IMR-90 (cell line): ENCODE measurements around the gene KDSR. TPM values are rescaled to one million over a fixed set of nuclear protein-coding genes. Genes with fewer than 3 reads are reported as not detected.

Experiments used
- ATAC-seq: fragments of 200-7000 bp; cut with Tn5 transposase; 2 replicates; pipeline ENCODE4 v1.9.1; 2020; ENCODE audit warnings: low read depth, mild to moderate bottlenecking, moderate library complexity
- BruUV-seq: library from RNA; stranded (reverse); fragments of 400-500 nt; replicated peaks from 2 replicates; lab custom pipeline; 2021; lab: Mats Ljungman, UMichigan
- CTCF ChIA-PET: fragments of 300-600 bp; formaldehyde crosslinking; extraction: SDS; loops from one replicate; lab custom pipeline; 2021; ENCODE audit warnings: antibody characterized with exemption; lab: Yijun Ruan, JAX
- POLR2A ChIA-PET: fragments of 300-600 bp; sonication (Branson Sonifier 250); formaldehyde crosslinking; loops from one replicate; lab custom pipeline; 2022; ENCODE audit warnings: antibody characterized with exemption; ENCODE audit not compliant: unreplicated experiment; lab: Charles Lee
- DNase-seq: peaks from one replicate; pipeline ENCODE4 v3.0.0; 2013
- H2AFZ ChIP-seq: replicated peaks from 2 replicates; pipeline ENCODE3; 2013; ENCODE audit warnings: low read length, mild to moderate bottlenecking; ENCODE audit not compliant: poor library complexity
- H2AK5ac ChIP-seq: 2 replicates; pipeline ENCODE4 v1.6.1; 2013; ENCODE audit warnings: low read depth, low read length, inconsistent platforms
- H2AK9ac ChIP-seq: replicated peaks from 2 replicates; pipeline ENCODE3; 2013; ENCODE audit warnings: mild to moderate bottlenecking, low read depth, low read length, moderate library complexity; ENCODE audit not compliant: poor library complexity
- H2BK120ac ChIP-seq: 2 replicates; pipeline ENCODE4 v1.6.1; 2013; ENCODE audit warnings: low read depth, low read length, inconsistent platforms
- H2BK15ac ChIP-seq: 3 replicates; pipeline ENCODE4 v1.6.1; 2013; ENCODE audit warnings: low read depth, low read length, inconsistent platforms
- H2BK20ac ChIP-seq: 2 replicates; pipeline ENCODE4 v1.6.1; 2013; ENCODE audit warnings: low read depth, mild to moderate bottlenecking, inconsistent platforms, low read length, moderate library complexity
- H2BK5ac ChIP-seq: 2 replicates; pipeline ENCODE4 v1.6.1; 2013; ENCODE audit warnings: mild to moderate bottlenecking, low read depth, low read length, inconsistent platforms; ENCODE audit not compliant: poor library complexity, severe bottlenecking
- H3K14ac ChIP-seq: replicated peaks from 2 replicates; pipeline ENCODE4 v1.6.1; 2013; ENCODE audit warnings: low read depth, low read length, inconsistent platforms
- H3K18ac ChIP-seq: 2 replicates; pipeline ENCODE4 v1.6.1; 2013; ENCODE audit warnings: low read depth, low read length, control low read depth
- H3K23ac ChIP-seq: 2 replicates; pipeline ENCODE4 v1.6.1; 2013; ENCODE audit warnings: low read depth, low read length, inconsistent platforms
- H3K27ac ChIP-seq: 2 replicates; pipeline ENCODE4 v1.5.1; 2013; ENCODE audit warnings: mild to moderate bottlenecking, control low read depth, low read length; ENCODE audit not compliant: insufficient read depth
- H3K27me3 ChIP-seq: 2 replicates; pipeline ENCODE4 v1.6.1; 2013; ENCODE audit warnings: low read length; ENCODE audit not compliant: control insufficient read depth, insufficient read depth
- H3K36me3 ChIP-seq: 2 replicates; pipeline ENCODE4 v1.6.1; 2013; ENCODE audit warnings: low read length, mixed read lengths; ENCODE audit not compliant: control insufficient read depth, insufficient read depth
- H3K4ac ChIP-seq: 2 replicates; pipeline ENCODE4 v1.6.1; 2013; ENCODE audit warnings: low read depth, low read length, inconsistent platforms
- H3K4me1 ChIP-seq: 2 replicates; pipeline ENCODE4 v1.6.1; 2013; ENCODE audit warnings: low read length, mixed read lengths; ENCODE audit not compliant: control insufficient read depth, insufficient read depth
- H3K4me2 ChIP-seq: 2 replicates; pipeline ENCODE4 v1.6.1; 2013; ENCODE audit warnings: low read depth, mild to moderate bottlenecking, control low read depth, low read length, moderate library complexity
- H3K4me3 ChIP-seq: 2 replicates; pipeline ENCODE4 v1.5.1; 2013; ENCODE audit warnings: low read depth, mild to moderate bottlenecking, control low read depth, low read length, moderate library complexity; ENCODE audit not compliant: insufficient read depth
- H3K56ac ChIP-seq: 2 replicates; pipeline ENCODE4 v1.6.1; 2013; ENCODE audit warnings: low read length, inconsistent platforms; ENCODE audit not compliant: insufficient read depth; ENCODE audit errors: extremely low read depth
- H3K79me1 ChIP-seq, 2 experiments: 2 replicates each; pipeline ENCODE4 v1.6.1; 2013; ENCODE audit warnings: low read length in 2 of 2, inconsistent platforms in 1 of 2, low read depth in 1 of 2
- H3K9ac ChIP-seq: 2 replicates; pipeline ENCODE4 v1.6.1; 2013; ENCODE audit warnings: low read depth, low read length, control low read depth
- H3K9me1 ChIP-seq: 2 replicates; pipeline ENCODE4 v1.6.1; 2013; ENCODE audit warnings: low read length, inconsistent platforms; ENCODE audit not compliant: insufficient read depth
- H3K9me3 ChIP-seq: 2 replicates; pipeline ENCODE4 v1.6.1; 2013; ENCODE audit warnings: low read length; ENCODE audit not compliant: control insufficient read depth, insufficient read depth
- H4K20me1 ChIP-seq: 2 replicates; pipeline ENCODE4 v1.6.1; 2013; ENCODE audit warnings: low read length, inconsistent platforms; ENCODE audit not compliant: insufficient read depth
- H4K5ac ChIP-seq: 2 replicates; pipeline ENCODE4 v1.6.1; 2013; ENCODE audit warnings: mild to moderate bottlenecking, low read depth, low read length, control low read depth
- H4K8ac ChIP-seq, 2 experiments: 2 replicates each; pipeline ENCODE4 v1.6.1; 2013; ENCODE audit warnings: low read depth in 2 of 2, low read length in 2 of 2, control low read depth in 1 of 2, inconsistent platforms in 1 of 2
- H4K91ac ChIP-seq: 2 replicates; pipeline ENCODE4 v1.6.1; 2013; ENCODE audit warnings: low read depth, low read length, inconsistent platforms; ENCODE audit not compliant: insufficient read depth
- BHLHE40 ChIP-seq: fragments of 150-350 bp; IDR thresholded peaks from 2 replicates; pipeline ENCODE4 v1.6.1; 2016; ENCODE audit warnings: mild to moderate bottlenecking, low read depth, low read length
- CEBPB ChIP-seq: IDR thresholded peaks from 2 replicates; pipeline ENCODE4 v1.6.1; 2012; ENCODE audit warnings: low read depth, low read length, improper control_type of control experiment
- CHD1 ChIP-seq: IDR thresholded peaks from 2 replicates; pipeline ENCODE4 v1.6.1; 2012; ENCODE audit warnings: low read depth, low read length, improper control_type of control experiment
- CTCF ChIP-seq: conservative IDR thresholded peaks from 2 replicates; pipeline ENCODE4 v1.5.1; 2012; ENCODE audit warnings: mild to moderate bottlenecking, low read depth, low read length, improper control_type of control experiment
- ELK1 ChIP-seq: fragments of 150-350 bp; IDR thresholded peaks from 2 replicates; pipeline ENCODE4 v1.6.1; 2016; ENCODE audit warnings: low read depth, mild to moderate bottlenecking, low read length, moderate library complexity, borderline replicate concordance
- MAFK ChIP-seq: IDR thresholded peaks from 2 replicates; pipeline ENCODE4 v1.6.1; 2012; ENCODE audit warnings: low read depth, low read length, improper control_type of control experiment
- MAZ ChIP-seq: IDR thresholded peaks from 2 replicates; pipeline ENCODE4 v1.6.1; 2012; ENCODE audit warnings: low read depth, mild to moderate bottlenecking, low read length, improper control_type of control experiment, moderate library complexity, borderline replicate concordance
- MXI1 ChIP-seq: IDR thresholded peaks from 2 replicates; pipeline ENCODE4 v1.6.1; 2012; ENCODE audit warnings: low read depth, mild to moderate bottlenecking, low read length, moderate library complexity, borderline replicate concordance
- NFE2L2 ChIP-seq: fragments of 150-350 bp; IDR thresholded peaks from 2 replicates; pipeline ENCODE4 v1.6.1; 2016; ENCODE audit warnings: low read depth, mild to moderate bottlenecking, low read length
- POLR2A ChIP-seq: IDR thresholded peaks from 2 replicates; pipeline ENCODE4 v1.6.1; 2012; ENCODE audit warnings: mild to moderate bottlenecking, low read depth, low read length
- RAD21 ChIP-seq: IDR thresholded peaks from 2 replicates; pipeline ENCODE4 v1.6.1; 2012; ENCODE audit warnings: low read length, improper control_type of control experiment
- RFX5 ChIP-seq: IDR thresholded peaks from 2 replicates; pipeline ENCODE4 v1.8.0; 2012; ENCODE audit warnings: low read depth, mild to moderate bottlenecking, low read length, moderate library complexity
- SMC3 ChIP-seq: fragments of 150-350 bp; IDR thresholded peaks from 2 replicates; pipeline ENCODE4 v1.6.1; 2016; ENCODE audit warnings: low read depth, mild to moderate bottlenecking, antibody characterized with exemption, low read length, moderate library complexity
- USF2 ChIP-seq: fragments of 150-350 bp; IDR thresholded peaks from 2 replicates; pipeline ENCODE4 v1.6.1; 2017; ENCODE audit warnings: mild to moderate bottlenecking, antibody characterized with exemption, low read length, low read depth
- WGBS, 2 experiments: methylation state at CpG; one replicate each; pipeline versions ENCODE4 v1.1.5 to v1.1.7; 2013; ENCODE audit warnings: missing lambda C conversion rate in 2 of 2; ENCODE audit not compliant: insufficient read length in 1 of 2; ENCODE audit errors: extremely low coverage in 2 of 2; 5-methylcytosine and 5-hydroxymethylcytosine counted together
- dilution Hi-C: fragments of 300-500 bp; cut with HindIII; formaldehyde crosslinking; loops from one replicate; pipeline ENCODE4 v1.14.3; 2018; ENCODE audit warnings: low sequenced_read_pairs; ENCODE audit not compliant: unreplicated experiment
- in situ Hi-C: fragments of 300-500 bp; cut with MboI; formaldehyde crosslinking; loops from 3 replicates; pipeline ENCODE4 v1.14.3; 2019; ENCODE audit warnings: low sequenced_read_pairs, inconsistent platforms, mixed read lengths
- intact Hi-C: fragments of 100-400 bp; cut with micrococcal nuclease; formaldehyde crosslinking; loops from 2 replicates; pipeline ENCODE4 v1.10.0; 2022
- polyA plus RNA-seq, 3 experiments: library from polyadenylated mRNA; depleted of rRNA; stranded (reverse); fragments of >200 nt; gene quantifications; 2 replicates each; pipeline ENCODE4 v1.2.3, GENCODE V29; 2012; ENCODE audit warnings: low replicate concordance in 1 of 3
- total RNA-seq: library from RNA; depleted of rRNA; stranded (reverse); fragments of >200 nt; gene quantifications from 2 replicates; pipeline ENCODE4 v1.2.3, GENCODE V29; 2012

The KDSR gene
- total and polyA plus RNA-seq, 2 of the 4 experiments (the other 2 are of a cell fraction) = 21.5 to 21.9 TPM

- POLR2A ChIA-PET = no interaction called here
- Histone ChIP-seq H2BK120ac (no peak overlapping the region), H3K27ac (no peak overlapping the region), H3K14ac (peak overlapping the region; percentile 47), H3K79me1 (peaks cover 0 to 4% of the 10 kb centered on the region in 2 experiments; a peak in 1 of 4 replicates), H2AK9ac (no peak overlapping the region), H4K8ac (peak overlapping the region in 1 of 2 experiments; percentile 48; a peak in 1 of 4 replicates), H4K5ac (no peak overlapping the region), H3K4me2 (peak overlapping the region; percentile 25; the same call in 1 of the 2 replicates), H3K4ac (no peak overlapping the region), H3K9me3 (no peaks in the 10 kb centered on the region), H3K4me3 (no peak overlapping the region), H4K20me1 (no peaks in the 10 kb centered on the region), H3K27me3 (peaks cover 9% of the 10 kb centered on the region), H2AK5ac (no peak overlapping the region), H3K56ac (no peak overlapping the region), H2AFZ (peak overlapping the region; percentile 68), H3K36me3 (no peaks in the 10 kb centered on the region), H2BK20ac (peak overlapping the region; percentile 2; the same call in 1 of the 2 replicates), H4K91ac (no peak overlapping the region), H3K23ac (no peak overlapping the region), H3K18ac (no peak overlapping the region), H3K4me1 (peaks cover 9% of the 10 kb centered on the region), H3K9me1 (no peaks in the 10 kb centered on the region), H3K9ac (no peak overlapping the region; the same call in 1 of the 2 replicates), H2BK15ac (no peak overlapping the region), H2BK5ac (no peak overlapping the region)
- no TSS peak for BruUV-seq
- peak; percentile 73 for DNase-seq
- no CpG with 5 or more reads among the region's 8 CpGs for WGBS, 2 experiments
- peak; percentile 25; the same call in 1 of the 2 replicates for ATAC-seq
- dilution Hi-C loops = no loop called here
- CTCF ChIA-PET = interaction anchor here (0.6 to 2.9 kb wide), 8 partner anchors 10 to 345 kb away, joined by 3 to 20 read pairs (median 4); no protein-coding TSS in a partner anchor
- intact Hi-C loops = loop anchor here (1.0 to 10.0 kb wide), 7 partner anchors 71 to 798 kb away; partner anchors contain the start of gene ZCCHC2
- in situ Hi-C loops = loop anchor here (5.0 kb wide), 1 partner anchor 306 kb away; no protein-coding TSS in a partner anchor
- TF ChIP-seq SMC3 (peak; percentile 96), ELK1 (no peak), CTCF (peak; percentile 89), MAZ (0 out of 2 replicates have a peak, but pooled peaks have one; percentile 17), MAFK (no peak), MXI1 (no peak), RFX5 (no peak), CEBPB (no peak), POLR2A (no peak), NFE2L2 (no peak), CHD1 (no peak), USF2 (no peak), BHLHE40 (no peak), RAD21 (peak; percentile 79)
Measured at GRCh38 chr18:63322908-63323634, 43.9 kb downstream of the KDSR start.
